GM12874 (cell line): ENCODE measurements around the gene RASGEF1C.

Experiments used
- CTCF ChIP-seq: IDR thresholded peaks from 2 replicates; pipeline ENCODE4 v1.5.1; 2011; ENCODE audit warnings: low read depth, mild to moderate bottlenecking, control low read depth, low read length, moderate library complexity; ENCODE audit not compliant: insufficient read depth

The RASGEF1C gene

GRCh38 chr5:180075703-180076102 is 133.3 kb downstream of the RASGEF1C start:
- no peak for TF ChIP-seq CTCF

- TF ChIP-seq CTCF: no peak
Observed at GRCh38 chr5:180074462-180074861, 134.5 kb downstream of the RASGEF1C start.

- no peak for TF ChIP-seq CTCF
Observed at GRCh38 chr5:180072556-180072955, 136.5 kb downstream of the RASGEF1C start.

GRCh38 chr5:180072256-180072548 is 136.8 kb downstream of the RASGEF1C start:
- no peak for TF ChIP-seq CTCF

GRCh38 chr5:180071531-180072255 is 137.3 kb downstream of the RASGEF1C start, which contains the start of gene RNF130:
Gene RNF130 (minus strand): TSS chr5:180071759. CDS start chr5:180071702, 57 bp downstream.
- TF ChIP-seq CTCF: no peak

GRCh38 chr5:180070756-180071530 is 138.1 kb downstream of the RASGEF1C start:
- no peak for TF ChIP-seq CTCF

- TF ChIP-seq CTCF: no peak
Observed at GRCh38 chr5:180069589-180070247, 139.3 kb downstream of the RASGEF1C start.
